ENCODE measurements around the gene RPL28. TPM values are rescaled to one million over a fixed set of nuclear protein-coding genes. Genes with fewer than 3 reads are reported as not detected.

The RPL28 gene
- total RNA-seq, 1 donor from 2014 or later: 569 TPM

DNA sequence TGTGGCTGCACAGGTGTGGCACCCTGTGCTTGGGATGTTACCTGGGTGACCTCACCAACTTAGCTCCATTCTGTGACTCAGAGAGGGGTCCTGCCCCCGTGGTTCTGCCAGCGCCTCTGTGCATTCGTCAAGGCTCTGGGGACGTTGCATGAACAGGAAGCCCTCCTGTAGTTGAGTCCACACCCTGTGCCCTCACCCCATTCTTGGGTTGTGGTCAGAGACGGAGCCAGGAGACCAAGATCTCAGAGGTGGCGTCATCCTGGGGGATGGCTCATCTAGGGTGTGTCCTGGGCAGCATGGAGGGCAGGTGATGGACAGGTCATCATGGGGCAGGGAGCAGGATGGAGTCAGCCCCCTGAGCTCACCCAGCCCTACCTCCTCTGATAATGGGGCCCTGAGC, 33.7 kb upstream of the RPL28 start:
- no peak for ATAC-seq (ENCODE audit: poor library complexity)
- intact Hi-C loops (cut with DNase I): no loop called here

DNA sequence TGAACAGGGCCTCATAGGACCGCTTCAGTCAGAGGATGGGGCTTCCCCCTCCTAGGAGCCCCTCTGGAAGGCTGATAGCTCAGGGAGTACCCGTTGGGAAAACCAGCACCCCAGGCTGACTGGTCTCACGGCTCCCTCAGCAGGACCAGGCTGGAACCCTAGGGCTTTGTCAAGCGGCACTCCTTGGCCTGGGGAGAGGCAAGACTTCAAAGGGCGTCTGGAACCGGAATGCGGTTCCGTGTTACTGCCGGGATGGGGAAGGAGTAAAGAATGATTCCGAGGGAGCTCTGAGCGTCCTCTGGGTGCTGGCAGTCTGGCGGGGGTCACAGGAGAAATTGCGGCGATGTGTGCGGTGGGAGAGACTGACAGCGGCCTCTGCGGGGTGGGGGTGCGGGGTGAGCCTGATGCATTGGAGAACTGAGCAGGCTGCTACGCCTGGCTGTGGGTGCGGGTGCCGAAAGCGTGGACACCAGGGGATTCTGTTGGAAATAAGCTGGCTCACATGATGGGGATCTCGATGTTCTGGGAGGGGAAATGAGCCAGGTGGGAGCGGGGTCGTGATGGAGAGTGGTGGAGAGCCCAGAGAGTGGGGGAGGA, 33.1 kb upstream of the RPL28 start:
- ATAC-seq (ENCODE audit: poor library complexity) (no peak), DNase-seq (no peak)
- intact Hi-C loops (cut with DNase I): no loop called here

More for the DNA sequence above, 33.7 kb upstream of the RPL28 start:
- DNase-seq: no peak

DNA sequence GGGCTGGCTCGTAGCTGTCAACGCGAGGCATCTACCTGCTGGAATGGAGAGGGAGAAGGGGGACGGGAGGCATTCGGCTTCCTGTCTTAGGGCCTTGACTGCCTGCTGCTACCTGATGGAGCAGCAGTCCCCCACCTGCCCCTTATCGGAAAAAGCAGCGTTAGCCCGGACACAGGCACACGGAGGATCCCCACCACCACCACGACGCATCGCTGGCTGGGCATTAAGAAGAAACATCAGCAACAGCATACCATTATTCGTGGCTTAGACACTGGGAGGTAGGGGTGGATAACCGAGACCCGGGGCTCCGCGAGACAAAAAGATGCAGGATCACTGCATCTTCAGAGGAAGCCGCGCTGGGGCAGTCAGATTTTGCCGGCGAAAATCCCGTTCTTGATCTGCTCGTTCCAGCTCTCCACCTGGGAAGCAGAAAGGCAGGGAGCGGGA, 32.4 kb upstream of the RPL28 start:
- no peak for DNase-seq
- intact Hi-C loops (cut with DNase I): no loop called here
- no peak for ATAC-seq (ENCODE audit: poor library complexity)

DNA sequence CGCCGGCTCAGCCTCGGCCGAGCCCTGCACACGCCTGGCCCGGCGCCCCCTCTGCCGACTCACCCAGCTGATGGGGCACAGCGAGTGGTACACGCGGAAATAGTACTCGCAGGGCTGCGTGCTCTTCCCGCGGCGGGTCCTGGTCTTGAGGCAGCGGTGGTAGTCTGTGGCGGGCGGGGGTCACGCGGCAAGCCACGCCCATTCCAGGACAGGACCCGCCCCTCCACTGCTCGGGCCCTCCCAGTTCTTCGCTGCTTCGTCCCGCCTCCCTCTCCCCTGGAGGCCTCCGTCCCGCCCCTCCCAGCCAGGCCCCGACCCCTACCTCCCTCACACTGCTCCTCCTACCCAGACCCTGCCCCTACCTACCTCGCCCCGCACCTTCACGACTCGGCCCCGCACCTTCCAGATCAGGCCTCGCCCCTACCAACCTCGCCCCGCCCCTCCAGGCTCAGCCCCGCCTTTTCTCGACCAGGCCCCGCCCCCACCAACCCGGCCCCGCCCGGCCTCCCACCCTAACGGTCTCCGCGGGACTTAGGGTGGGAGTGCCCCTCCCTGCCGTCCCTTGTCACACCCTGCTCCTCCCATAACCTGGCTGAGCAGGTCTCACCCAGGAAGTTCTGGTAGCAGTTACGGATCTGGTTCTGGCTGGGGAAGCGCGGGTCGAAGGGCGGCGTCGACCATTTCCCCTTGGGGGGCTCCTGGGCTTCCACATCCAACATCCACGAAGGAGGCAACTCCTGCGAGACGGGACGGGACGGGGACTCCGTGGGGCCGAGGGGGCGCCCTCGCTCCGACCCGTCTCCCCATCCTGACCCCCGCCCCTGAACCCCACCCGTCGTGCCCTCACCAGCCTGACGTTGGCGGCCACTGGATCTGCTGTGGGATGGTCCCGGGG, 31.7 kb upstream of the RPL28 start:
- peak; percentile 81 for DNase-seq
- ATAC-seq (ENCODE audit: poor library complexity): peak; percentile 90
- intact Hi-C loops (cut with DNase I): no loop called here

DNA sequence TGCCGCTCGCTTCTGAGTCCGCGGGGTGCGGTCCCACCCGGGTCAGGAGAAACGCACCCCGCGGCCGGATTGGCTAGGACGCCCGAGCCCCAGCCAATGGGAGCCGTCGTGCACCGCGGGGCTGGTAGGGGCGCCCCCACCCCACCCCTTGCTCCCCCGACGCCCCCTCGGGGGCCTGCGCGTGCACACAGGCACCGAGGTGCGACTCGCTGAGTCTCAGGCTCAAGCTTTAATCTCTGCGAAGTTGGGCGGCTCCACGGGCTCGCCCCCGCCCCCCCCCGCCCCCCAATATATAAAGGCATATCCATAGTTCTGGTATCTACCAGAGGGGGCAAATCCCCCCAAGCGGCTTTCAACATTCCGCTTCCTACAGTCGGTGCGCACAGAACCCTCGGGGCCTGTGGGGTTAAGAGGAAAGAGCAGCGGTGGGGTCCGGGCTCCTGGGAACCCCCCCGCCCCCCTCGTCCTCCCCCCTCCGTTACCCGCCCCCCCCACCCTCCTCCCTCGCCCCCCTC, 31.0 kb upstream of the RPL28 start, which contains the start of gene COX6B2:
Gene COX6B2, minus strand, starts transcription at position 22 of the 515 bp plus-strand sequence. CDS start 198 bp downstream, outside the sequence.
- no peak for DNase-seq
- intact Hi-C loops (cut with DNase I): no loop called here
- no peak for ATAC-seq (ENCODE audit: poor library complexity)

DNA sequence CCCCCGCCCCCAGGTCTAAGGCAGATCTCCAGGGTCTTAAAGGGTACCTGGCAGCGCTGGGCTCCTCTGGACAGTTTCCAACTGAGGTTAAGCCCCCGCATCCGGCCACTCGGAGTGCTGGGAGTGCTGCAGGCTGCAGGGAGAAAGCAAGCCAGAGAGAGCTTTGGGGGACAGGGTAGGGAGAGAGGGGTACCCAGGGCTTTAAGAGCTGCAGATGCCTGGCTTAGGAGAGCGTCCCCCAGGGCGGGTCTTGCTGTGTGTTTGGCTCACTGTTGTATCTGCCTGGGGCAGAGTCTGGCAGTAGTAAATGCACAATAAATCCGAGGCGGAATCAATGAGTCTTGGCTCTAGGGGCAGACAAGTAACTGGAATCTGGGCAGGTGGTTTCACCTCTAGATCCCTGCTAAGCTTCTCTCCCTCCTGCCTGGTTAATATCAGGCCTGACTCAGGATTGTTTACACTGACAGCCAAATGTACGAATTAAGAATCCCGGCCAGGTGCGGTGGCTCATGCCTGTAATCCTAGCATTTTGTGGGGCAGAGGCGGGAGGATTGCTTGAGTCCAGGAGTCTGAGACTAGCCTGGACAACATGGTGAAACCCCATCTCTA, 30.4 kb upstream of the RPL28 start:
- no peak for DNase-seq
- ATAC-seq (ENCODE audit: poor library complexity): no peak
- intact Hi-C loops (cut with DNase I): no loop called here

DNA sequence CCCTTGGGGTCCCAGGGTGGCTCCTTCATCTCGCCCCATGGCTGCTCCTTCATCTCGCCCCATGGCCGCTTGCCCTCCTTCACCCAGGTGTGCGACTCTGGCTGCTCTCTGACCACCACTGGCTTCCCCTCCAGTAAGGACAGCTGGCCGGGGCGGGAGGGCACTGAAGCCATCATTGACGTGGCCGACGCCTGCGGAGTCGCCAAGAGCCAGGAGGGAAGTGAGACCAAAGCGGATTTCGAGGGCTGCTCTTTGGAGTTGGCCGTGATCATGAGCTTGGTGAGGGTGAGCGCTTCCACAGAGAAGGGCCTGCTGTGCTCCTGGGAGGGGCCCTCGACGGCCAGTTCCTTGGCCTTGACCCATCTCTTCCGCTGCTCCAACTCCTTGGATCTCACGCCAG, 27.2 kb upstream of the RPL28 start:
- ATAC-seq (ENCODE audit: poor library complexity) (no peak), DNase-seq (no peak)

DNA sequence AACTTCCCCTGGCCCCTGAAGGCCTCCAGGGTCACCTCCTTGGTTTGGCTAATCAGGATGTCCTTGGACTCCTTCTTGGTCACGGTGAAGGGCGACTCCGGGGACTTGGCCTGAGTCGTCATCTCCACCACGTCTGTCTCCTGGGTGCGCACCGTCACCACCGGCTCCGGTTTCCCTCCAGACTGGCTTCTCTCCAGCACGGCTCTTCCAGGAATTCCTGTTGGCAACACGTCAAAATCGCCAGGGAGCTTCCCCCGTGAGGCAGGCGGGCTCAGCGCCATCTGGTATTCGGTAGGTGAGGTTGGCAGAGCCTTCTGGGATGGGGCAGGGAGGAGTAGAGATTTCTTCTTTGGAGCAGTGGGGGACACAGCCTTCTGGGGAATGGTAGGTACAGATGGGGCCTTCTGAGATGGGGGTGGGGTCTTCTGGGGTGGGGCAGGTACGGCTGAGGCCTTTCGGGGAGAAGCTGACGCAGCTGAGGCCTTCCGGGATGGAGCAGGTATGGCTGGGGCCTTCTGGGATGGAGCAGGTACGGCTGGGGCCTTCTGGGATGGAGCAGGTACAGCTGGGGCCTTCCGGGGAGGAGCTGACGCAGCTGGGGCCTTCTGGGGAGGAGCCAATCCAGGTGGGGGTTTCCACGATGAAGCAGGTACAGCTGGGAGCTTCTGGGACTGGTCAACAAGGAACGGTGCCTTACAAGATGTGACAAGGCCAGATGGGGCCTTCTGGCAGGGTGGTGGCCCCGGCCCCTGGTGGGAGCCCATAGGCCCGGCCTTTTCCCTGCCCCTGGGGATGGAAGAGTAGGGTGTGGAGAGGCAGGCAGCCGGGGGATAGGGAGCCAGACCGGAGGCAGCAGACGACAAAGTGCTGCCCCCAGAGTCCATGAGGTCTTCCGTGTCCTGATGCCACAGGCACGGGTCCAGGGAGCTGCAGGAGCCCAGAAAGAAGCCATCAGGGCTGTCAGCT, 26.5 kb upstream of the RPL28 start:
- intact Hi-C loops (cut with DNase I): no loop called here

More for the DNA sequence above, 27.2 kb upstream of the RPL28 start:
- intact Hi-C loops (cut with DNase I): no loop called here

DNA sequence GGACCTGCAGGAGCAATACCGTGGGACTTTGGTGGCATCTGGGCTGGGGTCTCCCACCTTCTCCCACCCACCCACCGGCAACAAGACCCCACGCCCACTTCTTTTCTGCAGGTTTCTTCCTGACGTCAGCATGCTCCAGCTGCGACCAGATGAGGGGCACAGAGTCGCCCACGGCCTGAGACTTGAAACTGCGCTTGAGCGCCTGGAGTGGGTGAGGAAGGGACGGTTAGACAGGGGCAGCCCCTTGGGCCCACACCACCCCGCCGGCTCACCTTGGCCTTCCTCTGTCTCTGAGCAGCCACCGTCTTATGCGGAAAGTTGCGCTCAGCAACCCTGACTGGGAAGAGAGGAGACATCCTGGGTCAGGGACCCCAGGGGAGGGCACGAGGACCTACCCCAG, 24.8 kb upstream of the RPL28 start:
- no peak for ATAC-seq (ENCODE audit: poor library complexity)
- intact Hi-C loops (cut with DNase I): no loop called here
- no peak for DNase-seq

More for the DNA sequence above, 26.5 kb upstream of the RPL28 start:
- ATAC-seq (ENCODE audit: poor library complexity) (no peak), DNase-seq (no peak)

DNA sequence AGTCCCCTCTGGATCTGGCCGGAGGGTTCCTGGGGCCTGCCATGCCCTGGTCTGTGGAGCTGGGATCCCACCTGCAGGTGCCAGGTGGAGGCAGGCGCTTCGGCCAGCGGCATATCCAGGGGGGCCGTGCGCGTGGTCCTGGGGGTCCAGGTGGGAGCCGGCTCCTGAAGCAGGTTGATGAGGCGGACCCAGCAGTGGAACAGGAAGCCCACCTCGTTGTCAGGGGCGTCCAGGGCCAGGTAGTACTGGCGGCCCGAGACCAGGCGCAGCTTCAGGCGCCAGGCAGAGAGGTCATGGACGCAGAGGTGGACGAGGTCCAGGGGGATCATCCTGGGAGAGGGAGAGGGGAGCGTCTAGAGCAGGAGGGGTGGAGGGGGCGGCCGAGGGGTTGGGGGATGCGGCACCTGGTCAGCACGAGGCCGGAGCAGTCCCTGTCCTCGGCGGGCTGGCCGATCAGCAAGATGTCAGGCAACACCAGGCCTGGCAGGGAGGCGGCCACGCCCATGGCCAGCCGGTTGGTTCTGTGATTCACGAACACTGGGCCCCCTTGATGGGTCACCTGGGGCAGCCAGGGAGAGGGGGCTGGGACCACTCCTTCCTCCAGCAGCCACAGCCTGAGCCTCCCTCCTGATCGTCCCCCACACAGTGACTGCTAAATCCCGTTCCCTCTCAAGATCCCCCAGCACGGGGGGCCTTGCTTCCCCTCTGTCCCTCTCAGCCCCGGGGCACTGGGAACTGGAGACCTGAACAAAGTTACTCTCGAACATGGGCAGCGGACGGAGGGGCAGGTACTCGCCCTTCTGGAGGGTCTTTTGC, 23.4 kb upstream of the RPL28 start:
- DNase-seq: no peak

DNA sequence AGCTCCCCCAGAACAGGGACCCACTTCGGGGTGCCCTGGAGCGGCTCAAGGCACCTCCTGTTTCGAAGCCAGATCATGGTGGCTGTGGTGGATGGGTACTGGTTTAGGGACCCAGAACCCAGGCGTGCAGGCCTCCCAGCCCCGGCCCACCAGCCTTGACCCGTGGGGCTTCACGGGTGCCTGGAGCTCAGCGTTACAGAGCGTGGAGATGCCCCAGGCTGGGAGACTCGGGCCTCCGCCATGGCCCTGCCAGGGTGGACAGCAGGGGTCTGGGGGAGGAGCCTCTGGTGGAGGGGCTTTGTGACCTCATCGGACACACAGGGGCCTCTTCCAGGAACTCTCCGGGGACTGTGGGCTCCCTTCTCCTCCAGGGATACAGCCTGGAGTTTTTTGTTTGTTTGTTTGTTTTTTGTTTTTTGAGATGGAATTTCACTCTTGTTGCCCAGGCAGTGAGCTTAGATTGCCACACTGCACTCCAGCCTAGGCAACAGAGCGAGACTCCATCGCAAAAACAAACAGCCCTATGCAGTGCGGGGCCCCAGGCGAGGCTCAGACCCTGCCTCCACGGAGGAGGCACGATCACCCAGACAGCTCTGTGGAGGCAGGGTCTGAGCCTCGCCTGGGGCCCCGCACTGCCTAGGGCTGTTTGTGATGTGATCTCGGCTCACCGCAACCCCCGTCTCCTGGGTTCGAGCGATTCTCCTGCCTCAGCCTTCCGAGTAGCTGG, 22.6 kb upstream of the RPL28 start, which contains the start of gene GARIN5B:
Gene GARIN5B, minus strand, starts transcription at position 271 of the 727 bp plus-strand sequence. Its CDS starts 194 bp downstream, at position 77.
- DNase-seq (no peak), ATAC-seq (ENCODE audit: poor library complexity) (no peak)
- intact Hi-C loops (cut with DNase I): no loop called here

More for the DNA sequence above, 23.4 kb upstream of the RPL28 start:
- no peak for ATAC-seq (ENCODE audit: poor library complexity)
- intact Hi-C loops (cut with DNase I): no loop called here

DNA sequence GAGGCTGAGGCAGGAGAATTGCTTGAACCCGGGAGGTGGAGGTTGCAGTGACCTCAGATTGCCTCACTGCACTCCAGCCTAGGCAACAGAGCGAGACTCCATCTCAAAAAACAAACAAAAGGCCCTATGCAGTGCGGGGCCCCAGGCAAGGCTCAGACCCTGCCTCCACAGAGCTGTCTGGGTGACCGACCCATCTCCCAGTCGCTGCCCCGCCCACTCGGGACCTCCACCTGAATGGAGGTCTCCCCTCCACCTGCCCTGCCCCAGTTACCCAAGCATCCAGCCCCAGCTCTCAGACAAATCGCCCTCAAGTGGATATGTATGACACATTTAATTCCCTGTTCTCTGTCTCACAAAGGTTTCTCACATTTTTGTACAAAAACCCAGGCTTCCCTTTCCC, 20.5 kb upstream of the RPL28 start:
- intact Hi-C loops (cut with DNase I): no loop called here
- ATAC-seq (ENCODE audit: poor library complexity): no peak

DNA sequence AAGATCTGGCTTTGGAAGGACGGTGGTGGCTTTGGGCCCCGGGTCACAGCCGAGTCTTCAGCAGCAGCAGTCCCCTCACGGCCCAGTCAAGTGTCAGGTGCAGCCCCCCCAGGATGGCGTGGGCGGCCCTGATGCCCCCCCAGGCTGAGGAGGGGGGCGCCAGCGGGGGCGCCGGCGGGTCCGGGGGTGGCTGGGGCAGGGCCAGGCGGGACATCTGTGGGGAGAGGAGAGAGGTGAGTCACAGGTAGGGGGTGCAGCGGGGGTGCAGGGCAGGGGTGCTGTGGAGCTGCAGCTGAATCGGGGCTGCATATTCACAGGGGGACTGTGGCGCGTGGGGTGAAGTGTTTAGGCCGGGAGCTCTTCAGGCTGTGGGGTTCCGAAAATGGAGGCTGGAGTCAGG, 19.8 kb upstream of the RPL28 start:
- ATAC-seq (ENCODE audit: poor library complexity): no peak

More for the DNA sequence above, 20.5 kb upstream of the RPL28 start:
- no peak for DNase-seq

DNA sequence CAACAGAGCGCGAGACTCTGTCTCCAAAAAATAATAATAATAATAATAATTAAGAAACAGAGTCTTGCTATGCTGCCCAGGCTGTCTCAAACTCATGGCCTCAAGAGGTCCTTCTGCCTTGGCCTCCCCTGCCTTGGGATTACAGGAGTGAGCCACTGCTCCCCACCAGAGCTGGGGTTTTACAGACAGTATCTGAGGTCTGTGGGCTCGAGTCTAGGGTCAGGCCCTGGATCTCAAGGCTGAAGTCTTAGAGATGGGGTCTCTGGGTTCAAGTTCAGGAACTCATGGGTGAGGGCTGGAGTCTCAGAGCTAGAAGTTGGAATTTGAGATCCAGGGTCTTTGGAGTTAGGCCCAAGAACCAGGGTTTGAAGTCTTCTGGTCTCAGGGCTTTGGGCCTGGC, 18.9 kb upstream of the RPL28 start:
- DNase-seq: no peak
- intact Hi-C loops (cut with DNase I): no loop called here
- ATAC-seq (ENCODE audit: poor library complexity): no peak

More for the DNA sequence above, 19.8 kb upstream of the RPL28 start:
- no peak for DNase-seq
- intact Hi-C loops (cut with DNase I): no loop called here

DNA sequence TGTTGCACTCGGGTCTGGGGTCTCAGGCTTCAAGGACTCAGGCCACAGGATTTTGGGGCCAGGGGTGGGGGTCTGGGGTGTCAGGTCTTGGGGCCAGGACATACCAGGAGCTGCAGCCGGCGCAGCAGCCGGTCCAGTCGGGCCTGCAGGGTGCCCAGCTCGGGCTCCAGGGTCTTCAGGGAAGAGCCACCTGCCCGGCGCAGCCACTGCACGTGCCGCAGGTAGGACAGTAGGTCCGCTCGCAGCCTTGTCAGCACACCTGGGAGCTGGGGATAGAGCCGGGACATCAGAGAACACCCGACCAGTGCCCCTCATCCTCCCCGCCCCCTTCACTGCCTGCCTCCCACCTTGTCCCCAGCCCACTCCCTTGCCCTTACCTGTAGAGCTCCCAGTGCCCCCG, 17.6 kb upstream of the RPL28 start:
- intact Hi-C loops (cut with DNase I): no loop called here
- ATAC-seq (ENCODE audit: poor library complexity) (no peak), DNase-seq (no peak)

DNA sequence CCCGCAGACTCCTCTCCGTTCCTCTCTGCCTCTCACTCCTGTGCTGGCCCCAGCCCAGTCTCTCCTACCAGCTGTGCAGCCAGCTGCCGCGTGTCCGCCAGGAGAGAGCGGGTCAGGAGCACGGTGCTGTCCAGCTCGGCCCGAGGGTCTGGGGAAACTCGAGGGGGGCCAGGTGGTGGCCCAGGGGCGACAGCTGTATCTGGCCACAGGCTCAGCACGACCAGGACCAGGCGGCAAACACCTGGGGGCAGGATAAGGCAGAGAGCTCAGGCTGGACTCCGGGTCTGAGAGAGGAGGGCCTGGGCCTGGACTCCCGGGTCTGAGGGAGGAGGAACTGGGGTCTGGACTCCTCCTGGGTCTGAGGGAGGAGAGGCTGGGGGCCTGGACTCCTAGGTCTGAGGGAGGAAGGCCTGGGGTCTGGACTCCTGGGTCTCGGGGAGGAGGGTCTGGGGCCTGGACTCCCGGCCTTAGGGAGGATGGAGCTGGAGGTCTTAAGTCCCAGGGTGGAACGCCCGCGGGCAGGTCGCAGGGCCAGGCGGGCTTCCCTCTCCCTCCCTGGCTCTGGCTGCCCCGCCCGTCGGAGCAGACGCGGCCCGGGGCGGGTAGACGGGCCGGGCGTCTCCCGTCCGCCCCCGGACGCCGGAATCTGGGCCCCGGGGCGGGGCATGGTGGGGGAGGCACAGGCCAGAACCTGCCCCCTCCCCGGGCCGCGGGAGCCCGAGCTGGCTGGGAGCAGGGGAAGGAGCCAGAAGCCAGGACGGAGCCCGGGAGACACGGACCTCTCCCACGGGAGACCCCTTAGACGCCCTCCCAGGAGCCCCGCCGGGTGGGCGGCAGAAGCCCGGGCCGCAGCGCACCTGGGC, 16.8 kb upstream of the RPL28 start:
- ATAC-seq (ENCODE audit: poor library complexity) (peak; percentile 34), DNase-seq (no peak)
- intact Hi-C loops (cut with DNase I): no loop called here

Measured in Right ventricle myocardium superior (tissue), 1 donor.